K562 (cell line): ENCODE data around the gene OR4D2. TPM values are rescaled to one million over a fixed set of nuclear protein-coding genes. Genes with fewer than 3 reads are reported as not detected.

ENCODE experiments used
- ATF1 ChIP-seq, 2 experiments: fragments of 450-650 bp in 1 of 2; IDR thresholded peaks; 2 replicates each; pipeline ENCODE4 v1.6.1; 2016; ENCODE audit warnings: missing compliant biosample characterization in 1 of 2, missing genetic modification characterization in 1 of 2
- CBX1 ChIP-seq: sonication (generic); IDR thresholded peaks from 2 replicates; pipeline ENCODE4 v1.6.1; 2016; ENCODE audit warnings: antibody characterized with exemption, low read depth, mild to moderate bottlenecking
- DEAF1 ChIP-seq: fragments of 450-650 bp; formaldehyde crosslinking; IDR thresholded peaks from 2 replicates; pipeline ENCODE4 v1.4.0; 2020; ENCODE audit warnings: mild to moderate bottlenecking, moderate library complexity
- E2F8 ChIP-seq: fragments of 450-650 bp; IDR thresholded peaks from 2 replicates; pipeline ENCODE4 v1.7.1; 2018; ENCODE audit warnings: mild to moderate bottlenecking, low read depth; ENCODE audit not compliant: partially characterized antibody
- EHMT2 ChIP-seq: fragments of 450-650 bp; IDR thresholded peaks from 2 replicates; pipeline ENCODE4 v1.6.1; 2018; ENCODE audit warnings: antibody characterized with exemption
- ETV1 ChIP-seq: fragments of 450-650 bp; conservative IDR thresholded peaks from 2 replicates; pipeline ENCODE4 v1.6.1; 2016; ENCODE audit warnings: missing genetic modification characterization, control low read depth, low read depth, missing compliant biosample characterization
- GATA2 ChIP-seq: sonication (generic); formaldehyde crosslinking; IDR thresholded peaks from 2 replicates; pipeline ENCODE4 v1.4.0; 2020; ENCODE audit warnings: mild to moderate bottlenecking, missing genetic modification reagents
- HDAC8 ChIP-seq: fragments of 450-650 bp; IDR thresholded peaks from 2 replicates; pipeline ENCODE4 v1.6.1; 2016; ENCODE audit warnings: mild to moderate bottlenecking, missing genetic modification characterization, moderate library complexity, missing compliant biosample characterization
- HMBOX1 ChIP-seq: sonication (generic); IDR thresholded peaks from 2 replicates; pipeline ENCODE4 v1.6.1; 2016
- HNRNPUL1 ChIP-seq: fragments of 200-400 bp; formaldehyde crosslinking; IDR thresholded peaks from 2 replicates; pipeline ENCODE4 v1.6.1; 2017; ENCODE audit warnings: low read length
- NCOA1 ChIP-seq: fragments of 450-650 bp; IDR thresholded peaks from 2 replicates; pipeline ENCODE4 v1.6.1; 2016; ENCODE audit warnings: low read depth
- PML ChIP-seq: IDR thresholded peaks from 2 replicates; pipeline ENCODE4 v1.6.1; 2012; ENCODE audit warnings: low read length, inconsistent platforms
- RAD21 ChIP-seq, 2 experiments: fragments of 250-450 bp in 1 of 2; fragments of 450-650 bp in 1 of 2; sonication (Bioruptor Pico) in 1 of 2; formaldehyde crosslinking in 1 of 2; IDR thresholded peaks in 1 of 2; conservative IDR thresholded peaks in 1 of 2; 2 replicates each; pipeline versions ENCODE4 v1.4.0 to v1.8.0; 2020 to 2022; ENCODE audit warnings: mild to moderate bottlenecking in 2 of 2, moderate library complexity in 1 of 2
- RBBP5 ChIP-seq: fragments of 200-600 bp; sonication (generic); IDR thresholded peaks from 2 replicates; pipeline ENCODE4 v1.6.1; 2012; ENCODE audit warnings: borderline replicate concordance, mild to moderate bottlenecking, low read length, control low read depth, inconsistent platforms; ENCODE audit not compliant: insufficient read depth, poor library complexity, severe bottlenecking
- RFX7 ChIP-seq: fragments of 250-450 bp; sonication (Bioruptor Pico); IDR thresholded peaks from 2 replicates; pipeline ENCODE4 v1.5.1; 2021; ENCODE audit warnings: mild to moderate bottlenecking
- SMC3 ChIP-seq: conservative IDR thresholded peaks from 2 replicates; pipeline ENCODE4 v1.6.1; 2011; ENCODE audit warnings: low read depth, low read length, improper control_type of control experiment; ENCODE audit not compliant: insufficient read depth
- SPI1 ChIP-seq: IDR thresholded peaks from 2 replicates; pipeline ENCODE4 v1.6.1; 2011; ENCODE audit warnings: low read depth, low read length, control low read depth, borderline replicate concordance
- polyA plus RNA-seq, 8 experiments: library from polyadenylated mRNA; depleted of rRNA in 4 of 8; stranded (reverse) in 5 of 8; unstranded in 3 of 8; fragments of >200 nt; fragmentation: Nextera tagmentation in 2 of 8; fragmentation: Illumina TruSeq in 1 of 8; extraction: Ambion mirVana in 2 of 8; extraction: Trizol in 1 of 8; gene quantifications; 2 replicates each; pipeline versions ENCODE4 v1.2.1 to v1.2.3, GENCODE V29; 2011 to 2014; ENCODE audit warnings: inconsistent platforms in 1 of 8, missing spikeins in 1 of 8
- total RNA-seq, 7 experiments: library from RNA; depleted of rRNA in 6 of 7; stranded (reverse); fragments of >200 nt in 6 of 7; fragmentation: Illumina TruSeq in 2 of 7; extraction: Trizol in 2 of 7; gene quantifications; 2 replicates each; pipeline versions ENCODE4 v1.2.1 to v1.2.3, GENCODE V29; 2011 to 2021; ENCODE audit warnings: low replicate concordance in 1 of 7
- TF ChIP-seq, protein P1 (sequence below): IDR thresholded peaks from 3 replicates; pipeline ENCODE4 v1.6.1; 2011; ENCODE audit warnings: borderline replicate concordance, mild to moderate bottlenecking; ENCODE audit not compliant: insufficient read length, insufficient read depth
- TF ChIP-seq, protein P2 (sequence below): sonication (generic); formaldehyde crosslinking; IDR thresholded peaks from 2 replicates; pipeline ENCODE4 v1.8.1; 2023; ENCODE audit warnings: mild to moderate bottlenecking, missing genetic modification reagents, moderate library complexity

Gene OR4D2
- total and polyA plus RNA-seq, 9 of the 15 experiments (the other 6 are each of a cell fraction or from before 2014, with no cell fraction given): not detected

GRCh38 chr17:58172369-58173071 is 5.7 kb downstream of the OR4D2 start (continued):
- peak; percentile 52 to 73; a peak in 3 of 4 replicates for TF ChIP-seq RAD21 (CRISPR knock-in tag; conservative IDR thresholded peaks at IDR 0.05 in 1 of 2, IDR thresholded peaks at IDR 0.05 in 1 of 2)
- peak; percentile 65 for TF ChIP-seq SPI1
- peak; percentile 21; the same call in 1 of the 2 replicates for TF ChIP-seq DEAF1 (CRISPR knock-in tag)
- no peak for TF ChIP-seq CBX1
- TF ChIP-seq HDAC8 (tag): no peak
- TF ChIP-seq ETV1 (tag): peak; percentile 40; the same call in 1 of the 2 replicates
- TF ChIP-seq HMBOX1: peak; percentile 87
- no peak for TF ChIP-seq ATF1 (CRISPR knock-in tag; IDR thresholded peaks at IDR 0.05)
- TF ChIP-seq ATF1 (tag; IDR thresholded peaks at IDR 0.05): no peak
- TF ChIP-seq, protein P1, sequence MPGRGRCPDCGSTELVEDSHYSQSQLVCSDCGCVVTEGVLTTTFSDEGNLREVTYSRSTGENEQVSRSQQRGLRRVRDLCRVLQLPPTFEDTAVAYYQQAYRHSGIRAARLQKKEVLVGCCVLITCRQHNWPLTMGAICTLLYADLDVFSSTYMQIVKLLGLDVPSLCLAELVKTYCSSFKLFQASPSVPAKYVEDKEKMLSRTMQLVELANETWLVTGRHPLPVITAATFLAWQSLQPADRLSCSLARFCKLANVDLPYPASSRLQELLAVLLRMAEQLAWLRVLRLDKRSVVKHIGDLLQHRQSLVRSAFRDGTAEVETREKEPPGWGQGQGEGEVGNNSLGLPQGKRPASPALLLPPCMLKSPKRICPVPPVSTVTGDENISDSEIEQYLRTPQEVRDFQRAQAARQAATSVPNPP: no peak
- no peak for TF ChIP-seq RFX7 (CRISPR knock-in tag)
- 0 out of 2 replicates have a peak, but pooled peaks have one; percentile 10 for TF ChIP-seq EHMT2
- TF ChIP-seq E2F8: no peak
- TF ChIP-seq RBBP5: no peak
- TF ChIP-seq SMC3: peak; percentile 21; the same call in 1 of the 2 replicates
- no peak for TF ChIP-seq NCOA1
- TF ChIP-seq, protein P2, sequence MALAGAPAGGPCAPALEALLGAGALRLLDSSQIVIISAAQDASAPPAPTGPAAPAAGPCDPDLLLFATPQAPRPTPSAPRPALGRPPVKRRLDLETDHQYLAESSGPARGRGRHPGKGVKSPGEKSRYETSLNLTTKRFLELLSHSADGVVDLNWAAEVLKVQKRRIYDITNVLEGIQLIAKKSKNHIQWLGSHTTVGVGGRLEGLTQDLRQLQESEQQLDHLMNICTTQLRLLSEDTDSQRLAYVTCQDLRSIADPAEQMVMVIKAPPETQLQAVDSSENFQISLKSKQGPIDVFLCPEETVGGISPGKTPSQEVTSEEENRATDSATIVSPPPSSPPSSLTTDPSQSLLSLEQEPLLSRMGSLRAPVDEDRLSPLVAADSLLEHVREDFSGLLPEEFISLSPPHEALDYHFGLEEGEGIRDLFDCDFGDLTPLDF (CRISPR knock-in tag): no peak
- TF ChIP-seq GATA2 (CRISPR knock-in tag): 0 out of 2 replicates have a peak, but pooled peaks have one; percentile 41
- TF ChIP-seq PML: no peak
- no peak for TF ChIP-seq HNRNPUL1
